Measurements from ENCODE around the gene OPTC.

DNA sequence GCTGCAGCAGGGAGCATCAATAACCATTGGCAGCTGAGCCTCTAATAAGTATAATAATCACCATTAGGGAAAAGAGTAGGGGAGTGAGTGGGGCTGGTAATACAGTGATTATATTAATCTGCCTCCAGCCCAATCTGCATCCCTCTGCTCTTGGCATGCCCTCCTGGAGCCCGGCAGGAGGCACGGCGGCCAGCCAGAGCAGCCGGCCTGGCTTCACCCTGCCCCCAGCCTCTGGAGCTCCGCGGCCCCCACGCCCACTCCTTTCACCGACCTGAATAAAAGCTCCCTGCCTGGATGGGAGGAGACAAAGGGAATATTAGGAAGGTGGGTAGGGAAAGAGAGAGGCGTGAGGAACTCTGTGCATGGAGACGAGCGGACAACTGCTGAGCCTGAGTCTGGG lies 28.3 kb downstream of the OPTC start:
- no peak for TF ChIP-seq EZH2phosphoT487 (IDR thresholded peaks at IDR 0.05; ENCODE audit: borderline replicate concordance)
- TF ChIP-seq, protein P1, sequence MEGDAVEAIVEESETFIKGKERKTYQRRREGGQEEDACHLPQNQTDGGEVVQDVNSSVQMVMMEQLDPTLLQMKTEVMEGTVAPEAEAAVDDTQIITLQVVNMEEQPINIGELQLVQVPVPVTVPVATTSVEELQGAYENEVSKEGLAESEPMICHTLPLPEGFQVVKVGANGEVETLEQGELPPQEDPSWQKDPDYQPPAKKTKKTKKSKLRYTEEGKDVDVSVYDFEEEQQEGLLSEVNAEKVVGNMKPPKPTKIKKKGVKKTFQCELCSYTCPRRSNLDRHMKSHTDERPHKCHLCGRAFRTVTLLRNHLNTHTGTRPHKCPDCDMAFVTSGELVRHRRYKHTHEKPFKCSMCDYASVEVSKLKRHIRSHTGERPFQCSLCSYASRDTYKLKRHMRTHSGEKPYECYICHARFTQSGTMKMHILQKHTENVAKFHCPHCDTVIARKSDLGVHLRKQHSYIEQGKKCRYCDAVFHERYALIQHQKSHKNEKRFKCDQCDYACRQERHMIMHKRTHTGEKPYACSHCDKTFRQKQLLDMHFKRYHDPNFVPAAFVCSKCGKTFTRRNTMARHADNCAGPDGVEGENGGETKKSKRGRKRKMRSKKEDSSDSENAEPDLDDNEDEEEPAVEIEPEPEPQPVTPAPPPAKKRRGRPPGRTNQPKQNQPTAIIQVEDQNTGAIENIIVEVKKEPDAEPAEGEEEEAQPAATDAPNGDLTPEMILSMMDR (conservative IDR thresholded peaks at IDR 0.05; ENCODE audit: low read length), result no peak
